ENCODE measurements around the gene HBE1. TPM values are rescaled to one million over a fixed set of nuclear protein-coding genes. Genes with fewer than 3 reads are reported as not detected.

Gene HBE1
- total and polyA plus RNA-seq, 10 of the 15 experiments (the other 5 are each of a cell fraction or from before 2014, with no cell fraction given) = 0.13 to 2.7 (median 0.62) TPM; not detected in 5

GRCh38 chr11:5251746-5252145 lies 18.0 kb downstream of the HBE1 start:
- POLR2A ChIA-PET = no interaction called here
- TF ChIP-seq KAT2A (conservative IDR thresholded peaks at IDR 0.05; ENCODE audit: control insufficient read depth, low read depth, low read length) = no peak
- Histone ChIP-seq H3K27ac (ENCODE audit: control insufficient read depth, insufficient read depth) (no peak overlapping the region), H3K4me3 (no peak overlapping the region), H3K4me1 (ENCODE audit: control insufficient read depth, insufficient read depth, low read length) (no peaks in the 10 kb centered on the region), H3K36me3 (ENCODE audit: control insufficient read depth in 2 of 2, insufficient read depth in 2 of 2, low read length in 1 of 2) (no peaks in the 10 kb centered on the region), H3K79me2 (ENCODE audit: control insufficient read depth, insufficient read depth, low read length) (no peaks in the 10 kb centered on the region), H3K27me3 (replicated peaks in 1 of 2; ENCODE audit: control insufficient read depth in 2 of 2, insufficient read depth in 2 of 2, low read length in 1 of 2) (peaks cover 0 to 2% of the 10 kb centered on the region in 2 experiments; a peak in 2 of 4 replicates), H4K20me1 (ENCODE audit: control insufficient read depth, insufficient read depth) (no peaks in the 10 kb centered on the region), H3K4me2 (ENCODE audit: control insufficient read depth, insufficient read depth) (no peak overlapping the region), H3K9ac (ENCODE audit: control insufficient read depth, insufficient read depth, low read length) (no peak overlapping the region), H2AFZ (ENCODE audit: control insufficient read depth, low read depth, low read length) (no peak overlapping the region), H3K9me3 (replicated peaks; ENCODE audit: control insufficient read depth, insufficient read depth, low read length) (no peaks in the 10 kb centered on the region)
- WGBS (ENCODE audit: insufficient coverage, insufficient replicate concordance, low lambda C conversion rate, missing lambda C conversion rate) = 4% methylated on average over 2 of the region's 2 CpGs
- intact Hi-C loops (cut with micrococcal nuclease; ENCODE audit: unreplicated experiment) (no loop called here), in situ Hi-C loops (cut with MboI) (no loop called here)
- SMC1A ChIA-PET (ENCODE audit: uncharacterized antibody, unreplicated experiment) = no interaction called here
- no peak for DNase-seq (ENCODE audit: low read depth, low spot score)
- CTCF ChIA-PET = no interaction called here
- FAIRE-seq = no peak
- no TSS peak for BruUV-seq (replicated peaks)
- RAD21 ChIA-PET (ENCODE audit: unreplicated experiment) = no interaction called here
- no peak for ATAC-seq

DNA sequence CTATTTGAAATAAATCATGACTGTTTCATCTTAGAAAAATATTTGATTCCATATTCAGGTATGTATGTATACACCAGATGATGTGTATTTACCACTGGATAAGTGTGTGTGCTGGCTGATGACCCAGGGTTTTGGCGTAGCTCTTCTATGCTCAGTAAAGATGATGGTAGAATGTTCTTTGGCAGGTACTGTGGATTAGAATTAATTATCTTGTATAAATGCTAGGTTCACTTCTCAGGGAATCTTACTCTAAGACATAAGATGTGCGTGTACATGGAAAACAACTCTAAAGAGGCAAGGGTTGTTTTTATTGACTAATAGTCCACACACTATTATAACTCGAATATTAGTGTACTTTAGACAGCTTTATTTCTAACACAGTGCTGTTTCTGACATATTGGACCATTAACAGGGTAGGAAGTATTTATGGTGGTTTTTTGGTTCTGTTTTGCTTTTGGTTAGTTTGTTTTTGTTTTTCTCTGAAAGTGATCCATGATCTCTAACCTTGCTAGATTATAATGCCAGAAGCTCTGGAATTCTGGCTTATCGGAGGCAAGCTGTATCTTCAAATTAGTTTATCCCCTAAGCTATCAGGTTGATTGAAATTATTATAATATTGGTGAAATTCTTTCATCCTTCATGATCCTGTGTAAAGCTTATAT lies 19.1 kb downstream of the HBE1 start:
- Histone ChIP-seq H3K79me2 (ENCODE audit: control insufficient read depth, insufficient read depth, low read length) (no peaks in the 10 kb centered on the region), H3K27me3 (replicated peaks in 1 of 2; ENCODE audit: control insufficient read depth in 2 of 2, insufficient read depth in 2 of 2, low read length in 1 of 2) (peaks cover 0 to 2% of the 10 kb centered on the region in 2 experiments; a peak in 2 of 4 replicates), H4K20me1 (ENCODE audit: control insufficient read depth, insufficient read depth) (no peaks in the 10 kb centered on the region), H3K4me1 (ENCODE audit: control insufficient read depth, insufficient read depth, low read length) (no peaks in the 10 kb centered on the region), H3K36me3 (ENCODE audit: control insufficient read depth in 2 of 2, insufficient read depth in 2 of 2, low read length in 1 of 2) (no peaks in the 10 kb centered on the region), H3K4me2 (ENCODE audit: control insufficient read depth, insufficient read depth) (no peak overlapping the region), H3K4me3 (no peak overlapping the region), H2AFZ (ENCODE audit: control insufficient read depth, low read depth, low read length) (no peak overlapping the region), H3K27ac (ENCODE audit: control insufficient read depth, insufficient read depth) (no peak overlapping the region), H3K9ac (ENCODE audit: control insufficient read depth, insufficient read depth, low read length) (no peak overlapping the region), H3K9me3 (replicated peaks; ENCODE audit: control insufficient read depth, insufficient read depth, low read length) (no peaks in the 10 kb centered on the region)
- no peak for TF ChIP-seq ETV6 (conservative IDR thresholded peaks at IDR 0.05 in 1 of 2, IDR thresholded peaks at IDR 0.05 in 1 of 2; ENCODE audit: borderline replicate concordance in 1 of 2, low read depth in 1 of 2)
- TF ChIP-seq IRF5 (IDR thresholded peaks at IDR 0.05; ENCODE audit: borderline replicate concordance) = no peak
- no peak for TF ChIP-seq RFX5 (IDR thresholded peaks at IDR 0.05; ENCODE audit: low read depth, low read length)
- no peak for TF ChIP-seq ZNF622 (IDR thresholded peaks at IDR 0.05)
- TF ChIP-seq MTA3 (IDR thresholded peaks at IDR 0.05; ENCODE audit: borderline replicate concordance, low read length) = no peak
- TF ChIP-seq, protein P1, sequence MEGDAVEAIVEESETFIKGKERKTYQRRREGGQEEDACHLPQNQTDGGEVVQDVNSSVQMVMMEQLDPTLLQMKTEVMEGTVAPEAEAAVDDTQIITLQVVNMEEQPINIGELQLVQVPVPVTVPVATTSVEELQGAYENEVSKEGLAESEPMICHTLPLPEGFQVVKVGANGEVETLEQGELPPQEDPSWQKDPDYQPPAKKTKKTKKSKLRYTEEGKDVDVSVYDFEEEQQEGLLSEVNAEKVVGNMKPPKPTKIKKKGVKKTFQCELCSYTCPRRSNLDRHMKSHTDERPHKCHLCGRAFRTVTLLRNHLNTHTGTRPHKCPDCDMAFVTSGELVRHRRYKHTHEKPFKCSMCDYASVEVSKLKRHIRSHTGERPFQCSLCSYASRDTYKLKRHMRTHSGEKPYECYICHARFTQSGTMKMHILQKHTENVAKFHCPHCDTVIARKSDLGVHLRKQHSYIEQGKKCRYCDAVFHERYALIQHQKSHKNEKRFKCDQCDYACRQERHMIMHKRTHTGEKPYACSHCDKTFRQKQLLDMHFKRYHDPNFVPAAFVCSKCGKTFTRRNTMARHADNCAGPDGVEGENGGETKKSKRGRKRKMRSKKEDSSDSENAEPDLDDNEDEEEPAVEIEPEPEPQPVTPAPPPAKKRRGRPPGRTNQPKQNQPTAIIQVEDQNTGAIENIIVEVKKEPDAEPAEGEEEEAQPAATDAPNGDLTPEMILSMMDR (IDR thresholded peaks at IDR 0.05 in 2 of 3, conservative IDR thresholded peaks at IDR 0.05 in 1 of 3; ENCODE audit: control insufficient read depth in 2 of 3, extremely low read depth in 1 of 3, insufficient read depth in 1 of 3, low read depth in 3 of 3, low read length in 3 of 3) = no peak
- TF ChIP-seq CREB1 (IDR thresholded peaks at IDR 0.05; ENCODE audit: low read depth) = no peak
- ATAC-seq (no peak), DNase-seq (ENCODE audit: low read depth, low spot score) (no peak), FAIRE-seq (no peak)
- 43% methylated on average over 4 of the region's 4 CpGs for WGBS (ENCODE audit: insufficient coverage, insufficient replicate concordance, low lambda C conversion rate, missing lambda C conversion rate)
- POLR2A ChIA-PET = no interaction called here
- SMC1A ChIA-PET (ENCODE audit: uncharacterized antibody, unreplicated experiment) = interaction anchor here (1.0 kb wide), 1 partner anchor 42 kb away, joined by 5 read pairs; no protein-coding TSS in a partner anchor
- intact Hi-C loops (cut with micrococcal nuclease; ENCODE audit: unreplicated experiment) = no loop called here
- in situ Hi-C loops (cut with MboI) = no loop called here
- RAD21 ChIA-PET (ENCODE audit: unreplicated experiment) = no interaction called here
- CTCF ChIA-PET = no interaction called here
- BruUV-seq (replicated peaks) = no TSS peak
